Suprapubic skin (tissue), 3 donors: ENCODE data around the gene ZBTB25.

Experiments
- CTCF ChIP-seq, 2 donors: fragments of 200-600 bp in 1 of 2; fragments of 450-650 bp in 1 of 2; sonication (generic) in 1 of 2; IDR thresholded peaks; one replicate each; pipeline ENCODE4 v1.5.1; 2016 to 2019; ENCODE audit warnings: antibody characterized with exemption in 2 of 2, mild to moderate bottlenecking in 1 of 2, moderate library complexity in 1 of 2
- EP300 ChIP-seq: sonication (generic); formaldehyde crosslinking; IDR thresholded peaks from one replicate; pipeline ENCODE4 v1.6.1; 2017; ENCODE audit warnings: antibody characterized with exemption
- POLR2A ChIP-seq, 2 donors: fragments of 450-650 bp; IDR thresholded peaks; one replicate each; pipeline ENCODE4 v1.6.1; 2017; ENCODE audit warnings: antibody characterized with exemption in 2 of 2, mild to moderate bottlenecking in 2 of 2, moderate library complexity in 2 of 2

- TF ChIP-seq CTCF (IDR thresholded peaks at IDR 0.05) = no peak
- no peak for TF ChIP-seq POLR2A (IDR thresholded peaks at IDR 0.05)
- no peak for TF ChIP-seq EP300
These were observed 79.7 kb downstream of the ZBTB25 start for GRCh38 chr14:64423987-64424386.
